NK-92 (cell line): ENCODE measurements around the gene FNDC3B.
"Not testable (repeated sequence)": the region's sequence is repeated elsewhere in the genome, so short reads cannot be mapped to it uniquely, and the experiment has no call there.

Experiments used
- DNase-seq: peaks from one replicate; lab custom pipeline; 2025; ENCODE audit not compliant: unreplicated experiment; lab: John Stamatoyannopoulos, UW

Gene FNDC3B

DNA sequence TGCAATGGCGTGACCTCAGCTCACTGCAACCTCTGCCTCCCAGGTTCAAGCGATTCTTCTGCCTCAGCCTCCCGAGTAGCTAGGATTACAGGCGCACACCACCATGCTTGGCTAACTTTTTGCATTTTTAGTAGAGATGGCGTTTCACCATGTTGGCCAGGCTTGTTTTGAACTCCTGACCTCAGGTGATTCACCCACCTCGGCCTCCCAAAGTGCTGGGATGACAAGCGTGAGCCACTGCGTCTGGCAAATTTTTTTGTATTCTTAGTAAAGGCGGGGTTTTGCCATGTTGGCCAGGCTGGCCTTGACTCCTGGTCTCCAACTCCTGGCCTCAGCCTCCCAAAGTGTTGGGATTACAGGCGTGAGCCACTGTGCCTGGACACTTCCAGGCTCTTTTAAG, 215.9 kb downstream of the FNDC3B start:
- not testable (repeated sequence) for DNase-seq

DNA sequence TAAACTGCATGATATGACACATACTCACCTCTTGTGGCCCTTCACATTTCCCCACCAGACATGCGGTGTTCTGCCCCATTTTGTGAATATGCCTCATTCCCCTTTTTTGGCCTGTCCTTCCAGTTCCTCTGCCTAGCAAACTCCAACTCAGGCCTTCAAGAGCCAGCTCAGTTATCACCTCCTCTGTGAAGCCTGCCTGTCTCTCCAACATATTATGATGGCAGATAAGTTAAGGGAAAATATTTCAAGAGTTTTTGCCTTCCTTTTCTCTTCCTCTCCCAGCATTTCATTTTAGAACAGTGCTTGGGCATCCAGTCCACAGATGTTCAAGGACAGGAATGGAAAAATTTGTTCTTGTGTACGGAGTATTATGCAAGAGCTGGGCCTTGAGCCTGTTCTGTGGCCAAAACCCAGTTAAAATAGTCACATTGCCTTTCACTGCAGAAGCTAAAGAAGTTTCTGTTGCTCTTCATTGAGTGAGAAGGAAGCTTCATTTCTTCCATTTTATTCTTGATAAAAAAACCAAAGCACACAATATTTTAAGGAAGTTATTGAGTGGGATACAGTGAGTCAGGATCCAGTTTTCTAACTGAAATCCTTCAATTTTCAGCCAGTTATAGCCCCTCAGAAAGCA, 216.8 kb downstream of the FNDC3B start:
- DNase-seq = no peak

DNA sequence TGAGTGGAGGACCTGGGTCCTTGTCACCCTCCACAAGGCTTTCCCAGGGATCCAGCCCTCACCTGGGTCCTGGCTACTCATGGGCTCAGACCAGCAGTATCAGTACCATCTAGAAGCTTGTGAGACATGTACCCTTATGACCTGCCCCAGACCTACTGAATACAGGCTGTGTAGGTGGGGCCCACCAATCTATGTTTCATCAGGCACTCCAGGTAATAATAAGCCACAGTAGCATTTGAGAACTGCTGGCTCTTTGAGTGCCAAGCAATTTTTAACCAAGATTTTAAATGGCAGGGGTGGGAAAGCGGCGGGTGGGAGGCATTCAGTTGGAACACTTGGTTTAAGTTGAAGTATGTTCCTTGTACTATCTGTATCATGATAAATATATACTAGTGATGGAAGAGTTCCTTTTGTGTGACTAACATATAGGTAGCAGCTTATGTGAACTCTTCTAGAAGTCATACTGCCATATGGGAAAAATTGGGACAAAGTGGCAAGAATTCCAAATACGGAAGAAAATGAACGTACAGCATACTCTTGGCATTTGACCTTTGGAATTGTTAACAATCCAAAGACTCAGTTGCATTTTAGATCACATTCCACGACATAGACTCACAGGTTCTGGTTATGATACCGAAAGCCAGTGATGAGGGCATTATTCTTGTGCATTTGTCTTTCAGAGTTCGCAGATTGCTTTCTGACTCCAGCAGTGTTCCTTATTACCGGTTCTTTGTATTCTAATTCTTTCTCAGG, 218.4 kb downstream of the FNDC3B start:
- DNase-seq = no peak

DNA sequence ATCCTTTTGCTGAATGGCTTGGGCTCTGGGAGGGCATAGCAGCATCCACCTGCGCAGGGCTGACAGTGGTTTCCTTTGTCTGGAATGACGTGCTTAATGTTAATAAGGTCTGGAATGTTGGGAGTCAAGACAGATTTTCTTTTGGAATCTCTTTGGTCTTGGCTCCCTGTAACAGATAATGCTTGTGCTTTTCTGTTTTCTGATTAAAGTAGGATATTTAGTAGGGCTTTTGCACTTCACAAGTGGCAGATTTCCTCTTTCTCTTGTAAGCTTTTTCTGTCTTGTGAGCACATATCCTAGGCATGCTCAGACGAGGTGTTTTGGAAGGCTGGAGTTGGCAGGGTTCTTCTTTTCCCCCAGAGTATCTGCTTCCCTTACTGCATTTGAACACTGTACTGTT, 219.2 kb downstream of the FNDC3B start:
- DNase-seq = no peak

DNA sequence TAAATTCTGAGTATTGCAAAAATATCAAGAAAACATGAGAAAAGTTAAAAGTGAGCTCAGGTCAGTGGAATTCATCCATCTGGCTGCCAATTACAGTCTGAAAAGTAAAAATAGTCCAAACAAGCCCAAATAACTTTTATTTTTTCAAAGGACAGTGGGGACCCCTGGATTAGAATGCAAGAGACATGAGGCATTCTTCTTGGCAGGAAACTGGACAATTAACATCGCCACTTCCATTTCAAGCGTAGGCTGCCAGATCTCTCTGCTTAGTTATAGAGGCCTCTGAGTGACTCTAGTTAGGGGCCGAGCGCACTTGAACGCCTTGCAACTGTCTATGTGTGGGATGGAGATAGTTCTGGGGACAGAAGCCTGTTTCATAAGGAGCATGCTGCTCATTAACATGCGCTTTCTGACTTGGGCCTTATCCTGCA, 219.7 kb downstream of the FNDC3B start:
- DNase-seq = no peak

DNA sequence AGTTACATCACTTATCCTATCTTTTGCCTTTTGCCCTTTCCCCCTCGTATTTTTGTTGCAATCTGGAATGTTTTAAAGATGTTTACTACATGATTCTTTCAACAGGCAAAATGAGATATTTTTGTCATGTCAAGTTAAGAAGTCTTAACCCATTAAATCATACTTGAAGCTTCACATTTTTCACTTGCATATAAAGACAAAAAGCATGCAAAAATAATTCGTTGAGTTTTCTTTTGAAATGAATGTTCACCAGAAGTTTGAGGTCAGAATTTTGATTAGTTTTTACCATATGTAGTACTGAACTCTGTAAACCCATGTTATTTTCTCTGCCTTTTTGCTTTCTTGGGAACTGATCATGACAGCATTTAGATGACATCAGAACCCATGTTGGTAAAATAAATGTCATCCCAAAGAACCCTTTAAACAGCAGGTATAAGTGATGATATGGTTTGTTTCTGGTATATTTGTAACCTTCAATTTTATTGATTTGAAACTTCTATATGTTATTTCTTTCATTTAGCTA, 220.4 kb downstream of the FNDC3B start:
- no peak for DNase-seq

DNA sequence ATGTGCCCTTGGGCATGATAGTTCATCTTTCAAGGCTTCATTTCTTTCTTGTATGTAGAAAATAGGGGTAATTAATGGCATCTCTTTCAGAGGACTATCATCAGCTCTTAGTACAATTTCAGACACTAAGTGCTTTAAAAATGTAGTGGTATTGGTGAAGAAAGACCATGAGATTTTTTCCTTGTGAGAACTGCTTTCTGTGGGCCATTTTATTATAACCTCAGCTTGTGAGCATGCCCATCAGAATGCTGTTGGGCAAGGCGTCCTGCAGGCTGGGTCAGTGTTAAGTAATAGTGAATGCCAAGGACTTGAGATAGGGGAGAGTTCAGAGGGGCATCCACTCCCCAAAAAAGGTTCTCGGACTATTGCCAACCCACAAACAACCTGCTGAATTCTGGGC, 221.0 kb downstream of the FNDC3B start:
- DNase-seq = no peak

DNA sequence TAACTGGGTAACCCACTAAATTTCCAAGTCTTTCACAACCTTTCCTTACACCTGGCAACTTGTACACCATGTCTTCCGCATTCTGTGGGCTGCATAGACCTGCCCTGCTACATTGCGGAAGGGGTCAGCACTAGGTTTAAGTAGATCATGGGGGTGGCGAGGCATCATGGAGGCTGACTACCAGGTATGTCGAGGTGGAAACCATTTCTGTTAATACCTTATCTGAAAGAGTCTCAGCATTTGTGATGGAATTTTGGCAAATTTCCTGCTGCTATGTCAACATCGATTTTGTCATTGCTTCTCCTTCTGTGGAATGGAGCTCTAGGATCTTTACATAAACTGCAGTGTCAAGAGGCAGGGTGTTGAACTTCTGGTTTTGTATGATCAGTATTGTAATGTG, 221.7 kb downstream of the FNDC3B start:
- DNase-seq = no peak

DNA sequence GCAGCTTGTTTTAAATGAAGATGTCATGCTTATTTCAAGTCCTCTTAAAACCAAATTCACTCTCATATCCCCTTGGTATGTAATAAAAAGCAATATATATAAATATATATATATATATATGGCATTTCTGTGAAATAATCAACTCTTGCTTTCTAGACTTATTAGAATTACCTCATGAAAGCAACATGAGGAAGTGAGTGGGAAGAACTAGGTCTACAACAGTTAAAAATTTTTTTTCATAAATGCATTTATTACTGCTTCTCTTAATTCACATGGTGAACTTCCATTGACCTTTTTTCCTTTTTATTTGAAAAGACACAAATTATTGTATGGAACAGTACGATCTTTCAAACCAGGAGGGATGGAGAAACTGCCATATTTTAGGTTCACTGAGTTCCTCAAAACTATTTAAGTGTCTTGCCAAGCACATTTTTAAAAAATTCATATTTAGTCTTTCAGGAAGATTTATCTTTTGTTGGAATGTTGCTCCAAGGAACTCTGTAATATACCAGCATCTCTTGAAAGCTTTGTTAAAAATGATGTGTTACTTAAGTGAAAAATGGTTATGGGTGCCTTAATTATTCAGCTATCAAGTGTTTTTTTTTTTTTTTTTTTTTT, 223.7 kb downstream of the FNDC3B start:
- DNase-seq = no peak

DNA sequence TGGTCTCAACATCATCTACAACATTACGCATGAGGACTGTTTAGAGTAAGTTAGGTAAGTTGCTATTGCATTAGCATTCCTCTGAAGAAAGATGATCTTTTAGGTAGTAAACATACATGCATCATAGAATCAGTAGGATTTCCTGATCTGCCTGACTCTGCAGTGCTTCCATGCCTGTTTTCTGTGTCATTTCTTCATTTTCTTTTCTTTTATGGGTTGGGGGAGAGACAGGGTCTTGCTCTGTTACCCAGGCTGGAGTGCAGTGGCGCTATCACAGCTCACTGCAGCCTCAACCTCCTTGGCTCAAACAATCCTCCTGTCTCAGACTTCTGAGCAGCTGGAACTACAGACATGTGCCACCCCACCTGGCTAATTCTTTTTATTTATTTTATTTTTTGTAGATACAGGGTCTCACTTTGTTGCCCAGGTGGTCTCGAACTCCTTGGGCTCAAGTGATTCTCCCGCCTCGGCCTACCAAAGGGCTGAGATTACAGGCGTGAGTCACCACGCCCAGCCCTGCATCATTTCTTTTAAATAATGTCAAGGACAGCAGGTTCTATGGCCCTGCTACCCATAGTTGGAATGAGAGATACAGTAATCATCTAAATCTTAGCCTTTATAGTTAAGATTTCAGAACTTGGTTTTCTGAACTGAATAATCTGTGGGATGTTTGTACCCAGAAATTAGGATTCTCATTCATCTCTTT, 224.6 kb downstream of the FNDC3B start:
- no peak for DNase-seq

DNA sequence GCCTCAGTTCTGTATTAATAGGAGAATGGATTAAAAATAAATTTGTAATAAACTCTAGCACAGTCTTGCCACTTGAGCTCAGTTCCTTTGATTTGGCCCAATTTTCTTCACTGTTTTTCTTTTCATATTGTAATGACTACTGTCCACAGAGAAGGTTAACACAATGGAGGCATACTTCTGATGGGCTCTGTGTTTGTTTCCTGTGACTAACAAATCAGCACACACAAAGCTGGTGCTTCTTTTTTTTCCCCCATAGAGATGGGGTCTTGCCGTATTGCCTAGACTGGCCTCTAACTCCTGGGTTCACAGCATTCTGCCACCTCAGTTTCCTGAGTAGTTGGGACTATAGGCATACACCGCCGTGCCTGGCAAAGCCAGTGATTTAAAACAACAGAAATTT, 226.7 kb downstream of the FNDC3B start:
- no peak for DNase-seq

DNA sequence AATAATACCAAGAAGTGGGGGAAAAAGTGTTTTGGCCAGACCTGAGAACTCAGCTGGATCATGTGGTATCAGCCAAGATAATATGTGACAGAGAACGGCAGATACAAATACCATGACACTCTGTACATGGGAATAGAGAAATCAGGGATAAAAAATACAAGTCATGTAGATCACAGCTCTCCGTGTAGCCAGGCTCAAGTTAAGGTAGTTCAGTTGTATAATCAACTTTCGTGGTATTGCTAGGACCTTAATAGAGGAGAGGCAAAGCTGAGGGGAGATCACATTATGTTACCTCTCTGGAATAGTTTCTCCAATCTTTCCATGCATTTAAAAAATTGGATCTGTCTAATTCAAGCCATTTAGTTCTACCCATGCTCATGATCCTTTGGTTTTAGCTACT, 229.0 kb downstream of the FNDC3B start:
- no peak for DNase-seq

DNA sequence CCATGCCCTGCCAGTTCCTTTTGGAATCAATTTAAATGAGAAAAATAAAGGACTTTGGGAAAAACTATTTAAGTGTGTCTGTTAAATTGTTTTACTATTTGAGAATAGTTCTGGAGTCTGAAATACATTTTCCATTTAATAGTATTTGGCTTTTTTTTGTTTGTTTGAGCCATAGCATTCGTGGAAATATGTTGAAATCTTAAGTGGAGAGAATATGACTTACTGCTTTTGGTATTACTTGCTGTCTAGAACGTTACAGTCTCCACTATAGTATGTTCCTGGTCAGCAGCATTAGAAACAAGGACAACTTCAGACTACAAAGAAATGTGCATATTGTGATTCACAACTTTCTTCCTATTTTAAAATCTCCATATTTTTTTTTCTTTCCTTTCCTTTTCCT, 229.5 kb downstream of the FNDC3B start:
- DNase-seq = no peak

DNA sequence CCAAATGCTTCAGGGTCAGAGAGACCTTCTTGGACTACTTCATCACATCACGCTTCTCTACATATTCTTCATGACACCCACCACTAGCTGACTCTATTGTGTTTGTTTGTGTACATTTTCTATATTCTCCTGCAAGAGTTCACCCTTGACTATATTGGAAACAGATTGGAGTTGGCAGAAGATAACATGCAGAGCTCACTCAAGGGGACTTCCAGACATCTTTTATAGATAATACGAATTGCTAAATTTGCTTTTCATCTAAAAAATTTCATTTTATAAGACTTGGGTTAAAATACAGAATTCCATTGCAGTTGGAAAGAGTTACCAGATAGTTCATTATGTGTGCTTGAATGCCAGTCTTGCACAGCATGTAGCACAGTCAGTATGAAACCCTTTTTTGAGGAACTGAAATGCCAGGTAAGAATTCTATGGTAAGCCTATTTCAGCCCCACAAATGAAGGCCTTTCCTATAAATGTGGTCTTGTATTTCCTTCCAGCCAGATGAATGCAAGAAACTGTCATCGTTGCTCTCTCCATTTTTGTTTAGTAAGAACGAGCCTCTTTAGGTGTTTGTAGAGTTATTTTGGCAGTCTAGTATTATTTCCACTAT, 231.3 kb downstream of the FNDC3B start:
- no peak for DNase-seq

DNA sequence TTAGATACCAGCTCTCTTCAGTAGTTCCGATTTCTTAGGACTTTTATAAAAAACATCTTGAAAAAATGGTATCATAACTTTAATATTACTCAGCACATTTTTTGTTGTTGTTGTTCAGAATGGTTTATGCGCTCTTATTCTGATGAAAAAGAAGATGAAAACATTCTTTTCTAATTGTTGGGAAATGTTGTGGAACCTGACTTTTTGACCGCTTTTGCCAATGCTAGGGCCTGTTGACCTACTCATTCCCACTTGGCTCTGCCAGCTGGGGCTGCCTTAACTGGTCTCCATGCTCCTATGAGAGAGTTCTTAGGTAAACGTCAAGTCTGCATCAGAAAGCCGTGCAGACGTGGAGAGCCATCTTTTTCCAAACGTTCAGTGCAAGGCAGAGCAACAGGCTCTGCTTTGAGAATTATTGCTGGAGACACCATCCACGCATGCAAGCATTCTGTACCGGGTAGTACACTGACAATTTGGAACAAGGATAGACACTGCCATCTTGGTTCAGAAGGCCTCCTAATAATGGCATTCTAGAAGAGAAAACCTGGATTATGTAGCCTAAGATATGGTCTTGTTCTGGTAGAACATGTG, 232.1 kb downstream of the FNDC3B start:
- no peak for DNase-seq

DNA sequence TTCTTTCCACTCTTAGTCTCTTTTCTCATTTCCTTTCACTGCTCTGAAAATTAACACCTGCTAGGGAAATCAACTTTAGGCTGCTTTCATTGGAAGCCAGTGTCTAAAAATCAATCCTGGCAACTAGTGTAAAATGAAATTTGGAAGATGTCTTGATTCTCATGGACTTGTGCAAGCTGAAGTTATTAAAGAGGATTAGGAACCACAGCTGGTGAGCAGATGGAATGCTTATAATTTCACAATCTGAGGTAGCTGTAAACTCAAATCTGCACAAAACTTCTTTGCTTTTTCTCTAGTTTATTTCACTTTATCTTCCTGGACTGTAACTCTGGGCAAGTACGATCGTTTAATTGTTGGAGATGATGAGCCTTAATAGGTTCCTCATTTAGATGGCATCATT, 233.3 kb downstream of the FNDC3B start:
- no peak for DNase-seq

DNA sequence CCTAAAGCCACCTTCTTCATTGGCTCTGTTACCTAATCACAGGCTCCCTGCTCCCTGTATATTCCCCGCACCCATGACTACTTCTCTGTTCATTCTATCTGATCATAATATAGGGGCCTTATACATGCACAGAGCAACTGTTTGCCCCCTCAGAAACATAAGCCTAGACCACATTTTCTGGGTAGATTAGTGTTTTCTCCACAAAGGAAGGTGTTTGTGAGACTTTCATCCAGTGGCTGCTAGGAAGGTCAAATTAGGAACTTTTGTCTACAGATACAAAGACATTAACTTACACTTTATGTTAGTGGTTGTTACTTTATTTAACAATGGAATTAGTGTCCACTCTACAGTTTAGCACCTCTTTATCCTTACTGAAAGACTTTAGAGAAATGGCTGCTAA, 234.0 kb downstream of the FNDC3B start:
- DNase-seq = no peak

DNA sequence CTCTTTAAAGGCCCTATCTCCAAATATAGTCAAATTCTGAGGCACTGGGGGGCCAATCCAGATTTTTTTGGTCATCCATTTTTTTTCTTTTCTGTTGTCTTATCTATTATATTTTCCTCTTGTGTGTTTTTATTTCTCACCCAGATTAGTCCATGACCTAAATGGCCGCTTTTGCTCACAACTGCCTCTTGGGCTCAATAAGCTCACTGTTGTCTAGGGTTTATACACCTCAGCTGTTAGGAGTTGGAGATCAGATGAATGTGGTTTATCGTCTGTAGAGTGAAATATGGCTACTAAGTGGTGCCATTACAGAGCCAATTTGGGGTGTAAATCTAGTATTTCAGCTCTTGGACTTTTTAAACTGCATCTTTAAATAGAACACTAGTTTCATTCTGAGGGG, 235.5 kb downstream of the FNDC3B start:
- DNase-seq = no peak

DNA sequence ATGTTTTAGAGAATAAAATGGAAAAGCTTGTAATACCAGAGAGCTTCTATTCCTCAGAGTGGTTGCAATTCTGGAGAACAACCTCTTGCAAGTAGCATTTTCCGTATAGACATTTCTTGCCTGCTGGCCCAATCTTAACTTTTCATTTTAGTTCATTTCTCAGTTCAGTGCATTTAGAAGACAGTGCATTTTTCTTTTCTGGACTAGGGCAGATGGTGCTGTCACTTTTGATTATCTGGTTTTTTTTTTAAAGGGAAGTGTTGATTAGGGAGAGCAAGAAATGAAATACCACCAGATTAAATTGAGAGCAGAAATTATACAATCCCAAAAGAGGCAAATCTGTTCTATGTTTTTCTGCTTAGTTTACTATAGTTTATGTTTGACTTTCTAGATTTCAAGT, 236.2 kb downstream of the FNDC3B start:
- no peak for DNase-seq

DNA sequence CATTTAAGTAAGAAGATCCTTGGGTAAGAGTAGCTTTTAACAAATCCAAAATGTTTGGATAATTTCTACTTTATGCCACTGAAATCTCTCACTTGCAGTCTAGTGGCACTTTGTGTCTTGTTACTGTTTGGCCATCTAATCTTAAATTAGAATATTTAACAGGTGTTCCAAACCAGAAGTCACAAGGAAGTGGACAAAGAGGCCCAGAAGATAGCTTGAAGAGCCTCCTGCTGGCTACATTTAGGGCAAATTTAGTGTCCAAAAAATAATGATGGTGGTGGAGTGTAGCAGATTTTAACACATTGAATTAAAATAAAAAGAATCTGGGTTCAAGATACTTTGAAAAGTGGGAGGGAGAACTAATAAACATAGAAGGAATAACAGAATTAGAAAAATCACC, 236.7 kb downstream of the FNDC3B start:
- no peak for DNase-seq

DNA sequence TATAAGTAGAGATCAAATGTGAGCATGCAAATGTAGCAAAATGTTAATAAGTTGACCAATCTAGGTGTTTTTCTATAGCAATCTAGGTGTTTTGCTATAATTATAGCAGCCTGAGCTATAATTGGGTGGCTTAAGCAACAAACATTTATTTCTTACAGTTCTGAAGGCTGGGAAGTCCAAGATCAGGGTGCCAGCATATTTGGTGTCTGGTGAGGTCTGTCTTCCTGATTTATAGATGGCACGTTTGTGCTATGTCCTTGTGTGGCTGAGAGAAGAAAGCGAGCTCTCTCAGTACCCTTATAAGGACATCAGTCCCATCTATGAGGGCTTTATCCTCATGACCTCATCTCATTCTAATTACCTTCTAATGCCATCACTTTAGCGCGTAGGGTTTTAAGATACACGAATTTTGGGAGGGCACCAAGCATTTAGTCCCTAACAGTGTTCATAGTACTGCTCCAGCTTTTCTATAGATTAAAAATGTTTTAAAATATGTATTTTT, 237.8 kb downstream of the FNDC3B start:
- no peak for DNase-seq
